SK-N-DZ (cell line): ENCODE results near the gene GPR132. TPM values are rescaled to one million over a fixed set of nuclear protein-coding genes. Genes with fewer than 3 reads are reported as not detected.
"Not testable (repeated sequence)": the region's sequence is repeated elsewhere in the genome, so short reads cannot be mapped to it uniquely, and the experiment has no call there.

ENCODE experiments used
- DNase-seq: peaks from one replicate; pipeline ENCODE4 v3.0.0-alpha.2; 2015; ENCODE audit warnings: low spot score
- polyA plus RNA-seq, 2 experiments: library from polyadenylated mRNA; depleted of rRNA; stranded (reverse); fragments of >200 nt; gene quantifications; 2 replicates each; pipeline ENCODE4 v1.2.3, GENCODE V29; 2014

The GPR132 gene
- not detected in 2 replicates for polyA plus RNA-seq (2014; cell fraction: cytosol; rRNA removed)
- polyA plus RNA-seq (2014; cell fraction: nucleus; rRNA removed): not detected in 2 replicates

GRCh38 chr14:105065280-105066228, at the start of gene GPR132:
Gene GPR132 (minus strand): TSS chr14:105065430. CDS start chr14:105055420, 10,010 bp downstream.
- no peak for DNase-seq

- DNase-seq: not testable (repeated sequence)
Measured at GRCh38 chr14:105109243-105109642, 44.0 kb upstream of the GPR132 start.

GRCh38 chr14:105108516-105108864, 43.3 kb upstream of the GPR132 start:
- DNase-seq: no peak

GRCh38 chr14:105107781-105108515, 42.7 kb upstream of the GPR132 start:
- DNase-seq: no peak

GRCh38 chr14:105107351-105107750, 42.1 kb upstream of the GPR132 start:
- no peak for DNase-seq

- no peak for DNase-seq
Measured at GRCh38 chr14:105105158-105105557, 39.9 kb upstream of the GPR132 start.

GRCh38 chr14:105102893-105103292, 37.7 kb upstream of the GPR132 start:
- no peak for DNase-seq

- DNase-seq: no peak
Measured at GRCh38 chr14:105102361-105102870, 37.2 kb upstream of the GPR132 start.

- DNase-seq: no peak
Measured at GRCh38 chr14:105100910-105101309, 35.7 kb upstream of the GPR132 start.

GRCh38 chr14:105099778-105100177, 34.5 kb upstream of the GPR132 start:
- no peak for DNase-seq

- DNase-seq: no peak
Measured at GRCh38 chr14:105098316-105098715, 33.1 kb upstream of the GPR132 start.

- no peak for DNase-seq
Measured at GRCh38 chr14:105097794-105098127, 32.5 kb upstream of the GPR132 start.

GRCh38 chr14:105096206-105096875, 31.1 kb upstream of the GPR132 start:
- DNase-seq: no peak

- no peak for DNase-seq
Measured at GRCh38 chr14:105095236-105095805, 30.1 kb upstream of the GPR132 start.

- DNase-seq: no peak
Measured at GRCh38 chr14:105094193-105094907, 29.1 kb upstream of the GPR132 start.

GRCh38 chr14:105093431-105094192, 28.4 kb upstream of the GPR132 start:
- DNase-seq: peak; percentile 12

- no peak for DNase-seq
Measured at GRCh38 chr14:105093038-105093430, 27.8 kb upstream of the GPR132 start.

GRCh38 chr14:105092171-105093037, 27.2 kb upstream of the GPR132 start:
- DNase-seq: no peak
